HepG2 (cell line): Measurements from ENCODE around the gene PRRT1. TPM values are rescaled to one million over a fixed set of nuclear protein-coding genes. Genes with fewer than 3 reads are reported as not detected.

Experiments
- ARID3A ChIP-seq: IDR thresholded peaks from 2 replicates; pipeline ENCODE4 v1.6.1; 2012; ENCODE audit warnings: low read depth, low read length, improper control_type of control experiment
- ATF7-NPFF ChIP-seq: sonication (generic); formaldehyde crosslinking; IDR thresholded peaks from 2 replicates; pipeline ENCODE4 v1.8.1; 2023; ENCODE audit warnings: mild to moderate bottlenecking, low read depth, missing genetic modification reagents, moderate library complexity
- CBFB ChIP-seq: sonication (generic); formaldehyde crosslinking; IDR thresholded peaks from 2 replicates; pipeline ENCODE4 v1.4.0; 2020; ENCODE audit warnings: missing genetic modification reagents
- CEBPG ChIP-seq: IDR thresholded peaks from 2 replicates; pipeline ENCODE4 v1.6.1; 2016
- DRAP1 ChIP-seq: IDR thresholded peaks from 2 replicates; pipeline ENCODE4 v1.6.1; 2016; ENCODE audit warnings: missing genetic modification reagents, missing compliant biosample characterization
- HNF1B ChIP-seq: sonication (generic); formaldehyde crosslinking; IDR thresholded peaks from 2 replicates; pipeline ENCODE4 v1.5.1; 2020; ENCODE audit warnings: mild to moderate bottlenecking, moderate library complexity, missing genetic modification reagents
- MAZ ChIP-seq, 2 experiments: sonication (generic) in 1 of 2; formaldehyde crosslinking in 1 of 2; IDR thresholded peaks; 2 replicates each; pipeline versions ENCODE4 v1.5.0 to v1.6.1; 2012 to 2020; ENCODE audit warnings: low read depth in 2 of 2, mild to moderate bottlenecking in 2 of 2, borderline replicate concordance in 1 of 2, improper control_type of control experiment in 1 of 2, low read length in 1 of 2, missing genetic modification reagents in 1 of 2, moderate library complexity in 1 of 2
- MNT ChIP-seq: fragments of 450-650 bp; IDR thresholded peaks from 2 replicates; pipeline ENCODE4 v1.6.1; 2016
- PHF5A ChIP-seq: IDR thresholded peaks from one replicate; pipeline ENCODE4 v1.6.1; 2018; ENCODE audit warnings: low read depth, missing genetic modification reagents; ENCODE audit not compliant: unreplicated experiment
- RFXANK ChIP-seq: IDR thresholded peaks from 2 replicates; pipeline ENCODE4 v1.6.1; 2016
- SP4 ChIP-seq: sonication (generic); formaldehyde crosslinking; IDR thresholded peaks from 2 replicates; pipeline ENCODE4 v1.8.1; 2023; ENCODE audit warnings: mild to moderate bottlenecking, missing genetic modification reagents
- THAP11 ChIP-seq: IDR thresholded peaks from 2 replicates; pipeline ENCODE4 v1.6.1; 2016; ENCODE audit warnings: missing biosample characterization, missing genetic modification reagents
- XBP1 ChIP-seq: sonication (generic); formaldehyde crosslinking; IDR thresholded peaks from 2 replicates; pipeline ENCODE4 v1.5.0; 2020; ENCODE audit warnings: missing genetic modification reagents
- ZMYM4 ChIP-seq: sonication (generic); formaldehyde crosslinking; IDR thresholded peaks from 2 replicates; pipeline ENCODE4 v1.8.1; 2023; ENCODE audit warnings: mild to moderate bottlenecking, missing genetic modification reagents
- ZNF510 ChIP-seq: sonication (generic); formaldehyde crosslinking; IDR thresholded peaks from 2 replicates; pipeline ENCODE4 v1.4.0; 2020; ENCODE audit warnings: low read depth, mild to moderate bottlenecking, missing genetic modification reagents
- ZNF549 ChIP-seq: sonication (generic); formaldehyde crosslinking; IDR thresholded peaks from 2 replicates; pipeline ENCODE4 v1.5.0; 2020; ENCODE audit warnings: missing genetic modification reagents
- ZNF788 ChIP-seq: sonication (generic); formaldehyde crosslinking; IDR thresholded peaks from 2 replicates; pipeline ENCODE4 v1.5.0; 2020; ENCODE audit warnings: mild to moderate bottlenecking, missing genetic modification reagents, borderline replicate concordance
- polyA plus RNA-seq, 8 experiments: library from polyadenylated mRNA; depleted of rRNA in 3 of 8; stranded (reverse) in 7 of 8; unstranded in 1 of 8; fragments of >200 nt; fragmentation: Illumina TruSeq in 4 of 8; extraction: Trizol in 4 of 8; gene quantifications; 2 replicates each; pipeline versions ENCODE4 v1.2.1 to v1.2.3, GENCODE V29; 2011 to 2016; ENCODE audit warnings: low read depth in 4 of 8, missing spikeins in 1 of 8, mixed read lengths in 1 of 8; ENCODE audit not compliant: insufficient read depth in 1 of 8
- total RNA-seq, 5 experiments: library from RNA; depleted of rRNA; stranded (reverse); fragments of >200 nt; fragmentation: Illumina TruSeq; extraction: Trizol; gene quantifications; 2 replicates each; pipeline ENCODE4 v1.2.3, GENCODE V29; 2016; ENCODE audit warnings: low read depth in 1 of 5
- TF ChIP-seq, protein P1 (sequence below): sonication (generic); formaldehyde crosslinking; conservative IDR thresholded peaks from 2 replicates; pipeline ENCODE4 v1.4.0; 2020; ENCODE audit warnings: mild to moderate bottlenecking, missing genetic modification reagents, moderate library complexity
- TF ChIP-seq, protein P2 (sequence below): sonication (generic); formaldehyde crosslinking; IDR thresholded peaks from 2 replicates; pipeline ENCODE4 v1.8.0; 2022; ENCODE audit warnings: low read depth, missing genetic modification reagents

Gene PRRT1
- total and polyA plus RNA-seq, 2 of the 13 experiments (the other 11 are each of a cell fraction or from before 2014, with no cell fraction given), result 0.64 to 1.4 TPM

DNA sequence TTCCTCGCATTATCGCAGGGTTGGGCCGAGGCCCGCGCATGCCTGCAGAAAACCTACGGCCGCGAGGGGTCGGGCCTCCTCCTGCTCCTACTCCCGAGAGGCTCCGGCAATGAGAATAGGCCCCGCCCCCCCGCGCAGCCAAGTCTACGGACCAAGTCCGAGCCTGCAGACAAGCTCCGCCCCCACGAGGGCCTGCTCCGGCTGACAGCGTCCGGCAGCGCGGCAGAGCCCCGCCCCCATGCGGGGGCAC is 43.8 kb upstream of the PRRT1 start (continued):
- TF ChIP-seq DRAP1 (CRISPR knock-in tag) (peak; percentile 76; the same call in 1 of the 2 replicates), ZNF510 (peak; percentile 54; the same call in 1 of the 2 replicates), THAP11 (CRISPR knock-in tag) (peak; percentile 86; the same call in 1 of the 2 replicates), CEBPG (CRISPR knock-in tag) (peak; percentile 40; the same call in 1 of the 2 replicates), ARID3A (peak; percentile 17; the same call in 1 of the 2 replicates), RFXANK (peak; percentile 24; the same call in 1 of the 2 replicates), HNF1B (CRISPR knock-in tag) (peak; percentile 80; the same call in 1 of the 2 replicates), CBFB (CRISPR knock-in tag) (peak; percentile 38; the same call in 1 of the 2 replicates), PHF5A (peak; percentile 60), ZNF788 (CRISPR knock-in tag) (peak; percentile 23; the same call in 1 of the 2 replicates), MAZ (IDR thresholded peaks at IDR 0.05; ENCODE audit: borderline replicate concordance, low read depth, low read length) (peak; percentile 96; the same call in 1 of the 2 replicates), MAZ (CRISPR knock-in tag; IDR thresholded peaks at IDR 0.05; ENCODE audit: low read depth) (no peak; the same call in none of the 2 replicates), ATF7-NPFF (CRISPR knock-in tag) (no peak), XBP1 (no peak), MNT (peak; percentile 88), SP4 (CRISPR knock-in tag) (peak; percentile 96; the same call in 1 of the 2 replicates), ZNF549 (no peak), ZMYM4 (CRISPR knock-in tag) (no peak)
- TF ChIP-seq, protein P1, sequence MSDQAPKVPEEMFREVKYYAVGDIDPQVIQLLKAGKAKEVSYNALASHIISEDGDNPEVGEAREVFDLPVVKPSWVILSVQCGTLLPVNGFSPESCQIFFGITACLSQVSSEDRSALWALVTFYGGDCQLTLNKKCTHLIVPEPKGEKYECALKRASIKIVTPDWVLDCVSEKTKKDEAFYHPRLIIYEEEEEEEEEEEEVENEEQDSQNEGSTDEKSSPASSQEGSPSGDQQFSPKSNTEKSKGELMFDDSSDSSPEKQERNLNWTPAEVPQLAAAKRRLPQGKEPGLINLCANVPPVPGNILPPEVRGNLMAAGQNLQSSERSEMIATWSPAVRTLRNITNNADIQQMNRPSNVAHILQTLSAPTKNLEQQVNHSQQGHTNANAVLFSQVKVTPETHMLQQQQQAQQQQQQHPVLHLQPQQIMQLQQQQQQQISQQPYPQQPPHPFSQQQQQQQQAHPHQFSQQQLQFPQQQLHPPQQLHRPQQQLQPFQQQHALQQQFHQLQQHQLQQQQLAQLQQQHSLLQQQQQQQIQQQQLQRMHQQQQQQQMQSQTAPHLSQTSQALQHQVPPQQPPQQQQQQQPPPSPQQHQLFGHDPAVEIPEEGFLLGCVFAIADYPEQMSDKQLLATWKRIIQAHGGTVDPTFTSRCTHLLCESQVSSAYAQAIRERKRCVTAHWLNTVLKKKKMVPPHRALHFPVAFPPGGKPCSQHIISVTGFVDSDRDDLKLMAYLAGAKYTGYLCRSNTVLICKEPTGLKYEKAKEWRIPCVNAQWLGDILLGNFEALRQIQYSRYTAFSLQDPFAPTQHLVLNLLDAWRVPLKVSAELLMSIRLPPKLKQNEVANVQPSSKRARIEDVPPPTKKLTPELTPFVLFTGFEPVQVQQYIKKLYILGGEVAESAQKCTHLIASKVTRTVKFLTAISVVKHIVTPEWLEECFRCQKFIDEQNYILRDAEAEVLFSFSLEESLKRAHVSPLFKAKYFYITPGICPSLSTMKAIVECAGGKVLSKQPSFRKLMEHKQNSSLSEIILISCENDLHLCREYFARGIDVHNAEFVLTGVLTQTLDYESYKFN (CRISPR knock-in tag), result peak; percentile 42; the same call in 1 of the 2 replicates
- TF ChIP-seq, protein P2, sequence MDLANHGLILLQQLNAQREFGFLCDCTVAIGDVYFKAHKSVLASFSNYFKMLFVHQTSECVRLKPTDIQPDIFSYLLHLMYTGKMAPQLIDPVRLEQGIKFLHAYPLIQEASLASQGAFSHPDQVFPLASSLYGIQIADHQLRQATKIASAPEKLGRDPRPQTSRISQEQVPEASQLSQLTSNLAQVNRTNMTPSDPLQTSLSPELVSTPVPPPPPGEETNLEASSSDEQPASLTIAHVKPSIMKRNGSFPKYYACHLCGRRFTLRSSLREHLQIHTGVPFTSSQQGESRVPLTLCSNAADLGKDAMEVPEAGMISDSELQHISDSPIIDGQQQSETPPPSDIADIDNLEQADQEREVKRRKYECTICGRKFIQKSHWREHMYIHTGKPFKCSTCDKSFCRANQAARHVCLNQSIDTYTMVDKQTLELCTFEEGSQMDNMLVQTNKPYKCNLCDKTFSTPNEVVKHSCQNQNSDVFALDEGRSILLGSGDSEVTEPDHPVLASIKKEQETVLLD (CRISPR knock-in tag), result peak; percentile 93; the same call in 1 of the 2 replicates
